Omental fat pad (tissue), 4 donors: ENCODE data around the gene ALLC. TPM values are rescaled to one million over a fixed set of nuclear protein-coding genes. Genes with fewer than 3 reads are reported as not detected.

Experiments
- ATAC-seq: fragments of 150-250 bp; one replicate; pipeline ENCODE4 v1.9.1; 2016; ENCODE audit warnings: mild to moderate bottlenecking, moderate library complexity; ENCODE audit not compliant: low FRiP score
- DNase-seq: peaks from one replicate; pipeline ENCODE4 v3.0.0-alpha.2; 2019; ENCODE audit warnings: low spot score
- CTCF ChIP-seq, 3 donors: fragments of 450-650 bp; IDR thresholded peaks; one replicate each; pipeline ENCODE4 v1.5.1; 2016 to 2017; ENCODE audit warnings: antibody characterized with exemption in 3 of 3, mild to moderate bottlenecking in 3 of 3, moderate library complexity in 2 of 3
- total RNA-seq, 4 donors: library from RNA; depleted of rRNA; stranded (reverse); fragments of >200 nt; gene quantifications; one replicate each; pipeline ENCODE4 v1.1.0, GENCODE V29; 2016

ALLC gene
- total RNA-seq, 4 donors from 2014 or later = not detected

- ATAC-seq = no peak
- no peak for TF ChIP-seq CTCF (IDR thresholded peaks at IDR 0.05)
- DNase-seq = no peak
Observed at GRCh38 chr2:3627500-3628100, 30.4 kb upstream of the ALLC start.

- ATAC-seq (no peak), DNase-seq (no peak)
- TF ChIP-seq CTCF (IDR thresholded peaks at IDR 0.05) = no peak
Observed at GRCh38 chr2:3628241-3628679, 29.7 kb upstream of the ALLC start.

- no peak for DNase-seq
- TF ChIP-seq CTCF (IDR thresholded peaks at IDR 0.05) = no peak
- ATAC-seq = no peak
Observed at GRCh38 chr2:3628800-3629199, 29.2 kb upstream of the ALLC start.

GRCh38 chr2:3630631-3631030 lies 27.4 kb upstream of the ALLC start:
- no peak for DNase-seq
- no peak for ATAC-seq
- no peak for TF ChIP-seq CTCF (IDR thresholded peaks at IDR 0.05)

GRCh38 chr2:3631161-3631850 lies 26.7 kb upstream of the ALLC start:
- ATAC-seq = no peak
- TF ChIP-seq CTCF (IDR thresholded peaks at IDR 0.05) = no peak
- no peak for DNase-seq

GRCh38 chr2:3631851-3632659 lies 25.9 kb upstream of the ALLC start:
- TF ChIP-seq CTCF (IDR thresholded peaks at IDR 0.05) = no peak
- ATAC-seq = no peak
- no peak for DNase-seq
